Neural progenitor cell (in vitro differentiated cells): ENCODE data around the gene DHX9. TPM values are rescaled to one million over a fixed set of nuclear protein-coding genes. Genes with fewer than 3 reads are reported as not detected.

ENCODE experiments used
- DNase-seq: peaks from one replicate; pipeline ENCODE4 v3.0.0-alpha.2; 2016; ENCODE audit warnings: low spot score
- H2AFZ ChIP-seq: fragments of 200-600 bp; sonication (generic); replicated peaks from 2 replicates; pipeline ENCODE4 v1.6.1; 2016; ENCODE audit warnings: antibody characterized with exemption
- H3F3A ChIP-seq: fragments of 200-600 bp; sonication (generic); 2 replicates; pipeline ENCODE4 v1.6.1; 2016; ENCODE audit warnings: antibody characterized with exemption, low read depth
- H3K27ac ChIP-seq: fragments of 200-600 bp; sonication (generic); 2 replicates; pipeline ENCODE4 v1.5.1; 2016; ENCODE audit warnings: mild to moderate bottlenecking
- H3K27me3 ChIP-seq: fragments of 200-600 bp; sonication (generic); 2 replicates; pipeline ENCODE4 v1.6.1; 2016; ENCODE audit warnings: mild to moderate bottlenecking, moderate library complexity
- H3K36me3 ChIP-seq: fragments of 200-600 bp; sonication (generic); 2 replicates; pipeline ENCODE4 v1.5.1; 2016
- H3K4me1 ChIP-seq: fragments of 200-600 bp; sonication (generic); 2 replicates; pipeline ENCODE4 v1.6.1; 2016; ENCODE audit warnings: mixed run types
- H3K4me2 ChIP-seq: fragments of 200-600 bp; sonication (generic); 2 replicates; pipeline ENCODE4 v1.6.1; 2016
- H3K4me3 ChIP-seq: fragments of 200-600 bp; sonication (generic); 2 replicates; pipeline ENCODE4 v1.5.1; 2016
- H3K79me2 ChIP-seq: fragments of 200-600 bp; sonication (generic); 2 replicates; pipeline ENCODE4 v1.6.1; 2016; ENCODE audit warnings: low read depth
- H3K9ac ChIP-seq: fragments of 200-600 bp; sonication (generic); 2 replicates; pipeline ENCODE4 v1.6.1; 2016
- H3K9me3 ChIP-seq: fragments of 200-600 bp; sonication (generic); 2 replicates; pipeline ENCODE4 v1.5.1; 2016; ENCODE audit warnings: low read depth
- H4K20me1 ChIP-seq: fragments of 200-600 bp; sonication (generic); 2 replicates; pipeline ENCODE4 v1.6.1; 2016; ENCODE audit warnings: low read depth
- H3K27ac Mint-ChIP-seq: 3 replicates; pipeline ENCODE4 v1.8.0; 2021; ENCODE audit warnings: mixed read lengths
- H3K27me3 Mint-ChIP-seq: 2 replicates; pipeline ENCODE4 v1.8.0; 2022; ENCODE audit warnings: low read depth, mild to moderate bottlenecking, inconsistent platforms, moderate library complexity, mixed read lengths; ENCODE audit not compliant: insufficient read depth
- H3K36me3 Mint-ChIP-seq: 3 replicates; pipeline ENCODE4 v1.8.0; 2021; ENCODE audit warnings: mixed read lengths
- H3K4me1 Mint-ChIP-seq: 3 replicates; pipeline ENCODE4 v1.8.0; 2021; ENCODE audit warnings: mixed read lengths
- H3K4me3 Mint-ChIP-seq: 3 replicates; pipeline ENCODE4 v1.8.0; 2021; ENCODE audit warnings: mild to moderate bottlenecking, moderate library complexity, mixed read lengths
- H3K9me3 Mint-ChIP-seq: 3 replicates; pipeline ENCODE4 v1.8.0; 2020; ENCODE audit warnings: mixed read lengths
- EZH2 ChIP-seq: fragments of 200-600 bp; sonication (generic); IDR thresholded peaks from 2 replicates; pipeline ENCODE4 v1.6.1; 2017; ENCODE audit warnings: antibody characterized with exemption, mild to moderate bottlenecking, moderate library complexity
- EZH2phosphoT487 ChIP-seq: fragments of 200-600 bp; sonication (generic); IDR thresholded peaks from 2 replicates; pipeline ENCODE4 v1.6.1; 2017; ENCODE audit warnings: antibody characterized with exemption
- total RNA-seq: library from RNA; depleted of rRNA; stranded (reverse); fragments of >200 nt; gene quantifications from 2 replicates; pipeline ENCODE4 v1.2.3, GENCODE V29; 2015; ENCODE audit warnings: low replicate concordance
- TF ChIP-seq, protein P1 (sequence below): fragments of 200-600 bp; sonication (generic); IDR thresholded peaks from 2 replicates; pipeline ENCODE4 v1.5.1; 2017; ENCODE audit warnings: antibody characterized with exemption, mild to moderate bottlenecking

Gene DHX9
- total RNA-seq, 1 donor from 2014 or later: 400 TPM

DNA sequence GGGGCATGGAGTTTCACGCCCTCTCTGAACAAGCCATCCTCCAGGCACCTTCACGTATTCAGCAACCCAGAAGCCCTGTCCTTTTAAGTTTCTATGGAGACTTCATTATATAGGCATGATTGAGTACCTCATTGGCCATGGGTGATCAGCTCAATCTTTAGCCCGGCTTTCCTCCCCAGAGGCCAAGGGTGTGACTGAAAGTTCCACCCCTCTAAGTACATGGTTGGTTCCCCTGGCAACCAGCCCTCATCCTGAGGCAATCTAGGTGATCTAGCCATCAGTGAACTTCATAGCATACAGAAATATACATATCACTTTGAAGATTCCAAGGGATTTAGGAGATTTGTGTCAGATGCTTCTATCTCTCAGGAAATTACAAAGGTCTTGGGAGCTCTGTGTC is 21.3 kb upstream of the DHX9 start:
- no peaks in the 10 kb centered on the region for H3K36me3 ChIP-seq
- no peak overlapping the region for H3K27ac Mint-ChIP-seq

DNA sequence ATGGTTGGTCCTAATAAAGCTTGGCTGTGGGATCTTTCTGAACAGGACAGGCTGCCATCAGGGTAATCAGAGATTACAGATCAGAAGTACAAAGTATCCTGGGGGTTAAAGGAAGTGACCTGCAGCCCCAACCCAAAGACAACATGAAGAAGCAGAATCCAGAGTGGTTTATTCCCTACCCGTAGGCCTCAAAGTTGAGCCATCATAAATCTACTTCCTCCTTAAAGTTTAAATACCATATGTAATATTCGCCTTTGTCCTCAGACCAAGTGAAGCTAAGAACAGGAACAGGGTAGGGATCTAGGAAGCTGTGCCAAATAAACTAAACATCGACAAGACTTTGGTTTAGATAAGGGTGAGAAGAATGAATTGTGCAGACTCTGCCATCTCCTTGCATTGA is 15.9 kb upstream of the DHX9 start:
- H3K27me3 Mint-ChIP-seq: no peaks in the 10 kb centered on the region

More for the DNA sequence above, 21.3 kb upstream of the DHX9 start:
- H3K4me3 ChIP-seq: no peak overlapping the region
- H3K4me3 Mint-ChIP-seq: no peak overlapping the region
- no peaks in the 10 kb centered on the region for H3K27me3 Mint-ChIP-seq
- no peak overlapping the region for H3K4me2 ChIP-seq
- H4K20me1 ChIP-seq: no peaks in the 10 kb centered on the region
- no peak for DNase-seq
- no peaks in the 10 kb centered on the region for H3F3A ChIP-seq
- H3K9me3 ChIP-seq: no peaks in the 10 kb centered on the region
- no peaks in the 10 kb centered on the region for H3K4me1 ChIP-seq
- H2AFZ ChIP-seq: no peak overlapping the region
- peaks cover 21% of the 10 kb centered on the region for H3K4me1 Mint-ChIP-seq
- no peaks in the 10 kb centered on the region for H3K36me3 Mint-ChIP-seq
- H3K9me3 Mint-ChIP-seq: no peaks in the 10 kb centered on the region
- TF ChIP-seq EZH2phosphoT487 (no peak), EZH2 (no peak)
- TF ChIP-seq, protein P1, sequence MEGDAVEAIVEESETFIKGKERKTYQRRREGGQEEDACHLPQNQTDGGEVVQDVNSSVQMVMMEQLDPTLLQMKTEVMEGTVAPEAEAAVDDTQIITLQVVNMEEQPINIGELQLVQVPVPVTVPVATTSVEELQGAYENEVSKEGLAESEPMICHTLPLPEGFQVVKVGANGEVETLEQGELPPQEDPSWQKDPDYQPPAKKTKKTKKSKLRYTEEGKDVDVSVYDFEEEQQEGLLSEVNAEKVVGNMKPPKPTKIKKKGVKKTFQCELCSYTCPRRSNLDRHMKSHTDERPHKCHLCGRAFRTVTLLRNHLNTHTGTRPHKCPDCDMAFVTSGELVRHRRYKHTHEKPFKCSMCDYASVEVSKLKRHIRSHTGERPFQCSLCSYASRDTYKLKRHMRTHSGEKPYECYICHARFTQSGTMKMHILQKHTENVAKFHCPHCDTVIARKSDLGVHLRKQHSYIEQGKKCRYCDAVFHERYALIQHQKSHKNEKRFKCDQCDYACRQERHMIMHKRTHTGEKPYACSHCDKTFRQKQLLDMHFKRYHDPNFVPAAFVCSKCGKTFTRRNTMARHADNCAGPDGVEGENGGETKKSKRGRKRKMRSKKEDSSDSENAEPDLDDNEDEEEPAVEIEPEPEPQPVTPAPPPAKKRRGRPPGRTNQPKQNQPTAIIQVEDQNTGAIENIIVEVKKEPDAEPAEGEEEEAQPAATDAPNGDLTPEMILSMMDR: no peak
- H3K79me2 ChIP-seq: no peaks in the 10 kb centered on the region
- no peaks in the 10 kb centered on the region for H3K27me3 ChIP-seq
- H3K27ac ChIP-seq: no peak overlapping the region
- no peak overlapping the region for H3K9ac ChIP-seq

DNA sequence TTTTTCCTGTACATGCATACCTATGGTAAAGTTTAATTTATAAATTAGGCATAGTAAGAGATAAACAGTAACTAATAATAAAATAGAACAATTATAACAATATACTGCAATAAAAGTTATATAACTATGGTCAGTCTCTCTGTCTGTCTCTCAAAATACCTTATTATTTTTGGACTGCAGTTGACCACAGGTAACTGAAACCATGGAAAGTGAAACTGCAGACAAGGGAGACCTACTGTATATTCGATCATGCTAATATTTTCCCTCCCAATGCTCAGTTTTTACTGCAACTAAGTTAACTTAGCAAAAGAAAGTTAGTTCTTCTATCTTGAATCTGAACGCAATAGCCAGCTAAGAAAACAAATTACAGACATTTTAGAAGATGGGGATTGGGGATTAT is 12.3 kb upstream of the DHX9 start:
- H3K9me3 Mint-ChIP-seq: no peaks in the 10 kb centered on the region
- no peaks in the 10 kb centered on the region for H4K20me1 ChIP-seq
- no peaks in the 10 kb centered on the region for H3K79me2 ChIP-seq
- peaks cover 12% of the 10 kb centered on the region for H3K4me1 Mint-ChIP-seq
- no peaks in the 10 kb centered on the region for H3F3A ChIP-seq
- H3K4me3 Mint-ChIP-seq: no peak overlapping the region
- no peaks in the 10 kb centered on the region for H3K36me3 Mint-ChIP-seq
- no peak overlapping the region for H3K27ac Mint-ChIP-seq
- H3K27me3 Mint-ChIP-seq: no peaks in the 10 kb centered on the region
- H3K4me2 ChIP-seq: no peak overlapping the region
- no peak for TF ChIP-seq EZH2phosphoT487
- TF ChIP-seq, protein P1: no peak
- TF ChIP-seq EZH2: no peak
- H3K27ac ChIP-seq: no peak overlapping the region
- no peak overlapping the region for H3K4me3 ChIP-seq
- H3K9ac ChIP-seq: no peak overlapping the region
- DNase-seq: no peak
- no peaks in the 10 kb centered on the region for H3K9me3 ChIP-seq
- no peaks in the 10 kb centered on the region for H3K36me3 ChIP-seq
- no peak overlapping the region for H2AFZ ChIP-seq
- no peaks in the 10 kb centered on the region for H3K27me3 ChIP-seq
- H3K4me1 ChIP-seq: no peaks in the 10 kb centered on the region

More for the DNA sequence above, 15.9 kb upstream of the DHX9 start:
- no peaks in the 10 kb centered on the region for H3K79me2 ChIP-seq
- H3K27me3 ChIP-seq: no peaks in the 10 kb centered on the region
- Mint-ChIP-seq H3K36me3 (no peaks in the 10 kb centered on the region), H3K4me3 (no peak overlapping the region), H3K27ac (no peak overlapping the region), H3K9me3 (no peaks in the 10 kb centered on the region), H3K4me1 (peaks cover 7% of the 10 kb centered on the region)
- no peak for DNase-seq
- no peak overlapping the region for H3K4me2 ChIP-seq
- H3K4me3 ChIP-seq: no peak overlapping the region
- H3K9ac ChIP-seq: no peak overlapping the region
- H2AFZ ChIP-seq: no peak overlapping the region
- no peaks in the 10 kb centered on the region for H4K20me1 ChIP-seq
- no peaks in the 10 kb centered on the region for H3K4me1 ChIP-seq
- no peaks in the 10 kb centered on the region for H3F3A ChIP-seq
- TF ChIP-seq, protein P1: no peak
- TF ChIP-seq EZH2phosphoT487 (no peak), EZH2 (no peak)
- H3K9me3 ChIP-seq: no peaks in the 10 kb centered on the region
- no peaks in the 10 kb centered on the region for H3K36me3 ChIP-seq
- no peak overlapping the region for H3K27ac ChIP-seq
